Kidney capillary endothelial cell (primary cell): ENCODE results near the gene ALCAM.

Experiments
- DNase-seq: peaks from one replicate; pipeline ENCODE4 v3.0.0-alpha.2; 2018; ENCODE audit warnings: low spot score

Gene ALCAM

GRCh38 chr3:105528955-105529354 lies 162.2 kb downstream of the ALCAM start:
- no peak for DNase-seq

- DNase-seq = no peak
Observed at GRCh38 chr3:105529456-105529855, 162.7 kb downstream of the ALCAM start.

- DNase-seq = no peak
Observed at GRCh38 chr3:105532251-105532650, 165.5 kb downstream of the ALCAM start.

- DNase-seq = no peak
Observed at GRCh38 chr3:105533960-105534359, 167.3 kb downstream of the ALCAM start.

- DNase-seq = peak; percentile 7
Observed at GRCh38 chr3:105534491-105534890, 167.8 kb downstream of the ALCAM start.

GRCh38 chr3:105537371-105538080 lies 170.8 kb downstream of the ALCAM start:
- DNase-seq = no peak

- DNase-seq = no peak
Observed at GRCh38 chr3:105538483-105538882, 171.8 kb downstream of the ALCAM start.

- DNase-seq = no peak
Observed at GRCh38 chr3:105539897-105540296, 173.2 kb downstream of the ALCAM start.

GRCh38 chr3:105542282-105543019 lies 175.7 kb downstream of the ALCAM start:
- DNase-seq = no peak

GRCh38 chr3:105545051-105545450 lies 178.3 kb downstream of the ALCAM start:
- no peak for DNase-seq

GRCh38 chr3:105553851-105554250 lies 187.1 kb downstream of the ALCAM start:
- DNase-seq = no peak

- DNase-seq = no peak
Observed at GRCh38 chr3:105555206-105555605, 188.5 kb downstream of the ALCAM start.

GRCh38 chr3:105559856-105560255 lies 193.1 kb downstream of the ALCAM start:
- DNase-seq = no peak

GRCh38 chr3:105561876-105562275 lies 195.2 kb downstream of the ALCAM start:
- no peak for DNase-seq

GRCh38 chr3:105564546-105565288 lies 198.0 kb downstream of the ALCAM start:
- DNase-seq = no peak

GRCh38 chr3:105571005-105571404 lies 204.3 kb downstream of the ALCAM start:
- no peak for DNase-seq

GRCh38 chr3:105572501-105572900 lies 205.8 kb downstream of the ALCAM start:
- DNase-seq = no peak

GRCh38 chr3:105579439-105579838 lies 212.7 kb downstream of the ALCAM start:
- no peak for DNase-seq

- no peak for DNase-seq
Observed at GRCh38 chr3:105580296-105580965, 213.7 kb downstream of the ALCAM start.

- no peak for DNase-seq
Observed at GRCh38 chr3:105582015-105582414, 215.3 kb downstream of the ALCAM start.

GRCh38 chr3:105584003-105584790 lies 217.5 kb downstream of the ALCAM start:
- DNase-seq = no peak

GRCh38 chr3:105593315-105593714 lies 226.6 kb downstream of the ALCAM start:
- no peak for DNase-seq
